NOMO-1 treated with dmso at 0.1 percent for 144 hours (cell line): ENCODE measurements around the gene CFAP58.

Experiments used
- DNase-seq: peaks from one replicate; lab custom pipeline; 2025; ENCODE audit not compliant: unreplicated experiment; lab: John Stamatoyannopoulos, UW

Gene CFAP58

DNA sequence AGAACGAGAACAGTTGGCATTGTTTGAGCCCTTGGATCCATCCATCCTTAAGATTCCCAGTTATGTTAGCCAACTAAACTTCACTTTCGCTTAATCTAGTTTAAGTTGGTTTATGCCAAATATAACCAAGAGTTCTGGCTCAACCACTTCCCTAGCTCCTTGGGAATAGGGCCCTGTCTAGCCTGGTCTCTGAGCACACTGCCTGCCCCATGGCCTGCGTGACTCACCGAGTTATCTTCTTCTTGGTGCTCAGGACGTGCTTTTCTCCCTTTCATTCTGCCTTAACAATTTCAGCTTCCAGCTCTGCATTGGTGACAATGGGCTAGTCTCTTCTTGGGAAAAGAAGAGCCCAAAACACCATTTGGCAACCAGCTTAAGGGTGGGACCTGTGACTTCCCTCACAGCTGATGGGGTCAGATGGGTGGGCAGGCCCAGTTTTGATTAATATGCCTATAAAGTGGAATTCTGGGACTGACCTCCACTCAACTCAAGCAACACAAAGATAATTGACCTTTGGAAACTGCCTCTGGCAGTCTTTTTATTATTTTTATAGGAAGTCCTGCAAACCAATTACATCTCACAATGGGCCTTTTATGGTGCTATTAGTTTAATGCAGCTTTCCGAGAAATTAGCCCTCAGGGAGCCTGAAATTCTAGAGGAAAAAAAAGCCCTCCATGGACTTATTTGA, 126.4 kb downstream of the CFAP58 start:
- DNase-seq, result no peak

DNA sequence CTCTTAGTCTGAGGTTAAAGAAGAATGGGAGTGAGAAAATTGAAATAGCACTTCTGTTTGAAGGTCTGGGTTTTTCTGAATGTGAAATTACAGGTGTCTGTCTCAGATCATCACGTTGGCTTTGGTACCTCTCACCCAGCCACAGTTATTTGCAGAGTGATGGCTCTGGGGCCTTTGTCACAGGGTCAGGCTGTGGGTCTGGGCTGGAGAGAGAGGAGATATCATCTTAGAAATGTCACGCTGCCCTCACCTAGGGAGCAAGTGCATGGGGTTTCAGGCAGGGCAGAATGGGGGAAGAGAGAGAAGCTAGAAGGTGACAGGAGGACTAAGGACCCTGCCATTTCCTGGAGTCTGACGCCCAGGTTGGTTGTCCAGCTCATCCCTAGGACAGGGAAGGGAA, 127.2 kb downstream of the CFAP58 start:
- no peak for DNase-seq

DNA sequence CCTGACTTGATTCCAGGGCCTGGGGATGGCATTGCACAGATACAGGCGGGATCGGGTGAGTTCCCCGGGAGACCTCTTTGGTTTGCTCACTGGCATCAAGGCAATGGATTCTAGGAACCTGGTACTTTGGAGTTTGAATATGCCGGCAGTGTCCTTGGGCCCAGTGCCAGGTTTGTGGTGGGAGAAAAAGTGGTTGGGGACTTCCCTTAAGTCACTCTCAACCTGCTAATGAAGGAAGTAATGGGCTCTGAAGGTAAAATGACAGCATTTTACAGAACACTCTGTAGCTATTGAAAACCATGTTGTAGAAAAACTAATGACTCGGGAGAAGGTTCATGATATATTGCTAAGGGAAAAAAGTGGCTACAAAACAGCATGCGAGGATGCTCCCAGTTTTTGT, 129.9 kb downstream of the CFAP58 start:
- DNase-seq, result no peak

DNA sequence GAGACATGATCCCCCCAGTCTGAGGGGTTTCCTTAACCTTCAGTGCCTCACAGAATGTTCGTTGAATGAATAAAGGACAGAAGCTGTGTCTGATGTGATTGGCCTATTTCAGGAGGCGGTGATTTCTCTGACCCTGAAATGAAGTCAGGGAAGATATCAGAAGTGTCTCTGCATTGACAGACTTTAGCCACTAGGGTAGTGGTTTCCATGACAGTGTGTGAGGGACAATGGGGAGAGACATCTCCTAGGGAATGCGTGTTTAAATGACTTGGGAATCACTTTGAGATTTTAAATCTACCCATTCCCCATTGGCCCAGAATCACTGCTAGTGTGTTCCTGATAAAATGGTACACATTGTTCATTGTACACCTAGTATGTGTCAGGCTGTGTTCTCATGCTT, 132.0 kb downstream of the CFAP58 start:
- DNase-seq, result no peak

DNA sequence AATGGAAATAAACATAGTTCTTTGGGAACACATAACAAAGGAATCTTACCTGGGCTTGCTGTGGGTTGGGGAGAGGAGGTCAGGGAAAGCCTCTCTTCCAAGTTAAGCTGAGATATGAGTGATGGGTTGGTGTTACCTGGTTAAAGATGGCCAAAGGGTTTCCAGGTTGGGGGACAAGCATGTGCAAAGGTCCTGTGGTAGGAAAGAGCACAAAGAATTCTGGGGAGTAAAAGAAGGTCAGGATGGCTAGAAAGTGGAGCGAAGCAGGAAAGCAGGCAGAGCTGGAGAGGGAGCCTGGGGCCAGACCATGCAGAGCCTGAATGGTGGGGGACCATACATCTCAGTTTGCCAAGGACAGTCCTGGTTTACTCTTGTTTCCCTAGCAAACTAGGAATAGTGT, 133.2 kb downstream of the CFAP58 start:
- no peak for DNase-seq

DNA sequence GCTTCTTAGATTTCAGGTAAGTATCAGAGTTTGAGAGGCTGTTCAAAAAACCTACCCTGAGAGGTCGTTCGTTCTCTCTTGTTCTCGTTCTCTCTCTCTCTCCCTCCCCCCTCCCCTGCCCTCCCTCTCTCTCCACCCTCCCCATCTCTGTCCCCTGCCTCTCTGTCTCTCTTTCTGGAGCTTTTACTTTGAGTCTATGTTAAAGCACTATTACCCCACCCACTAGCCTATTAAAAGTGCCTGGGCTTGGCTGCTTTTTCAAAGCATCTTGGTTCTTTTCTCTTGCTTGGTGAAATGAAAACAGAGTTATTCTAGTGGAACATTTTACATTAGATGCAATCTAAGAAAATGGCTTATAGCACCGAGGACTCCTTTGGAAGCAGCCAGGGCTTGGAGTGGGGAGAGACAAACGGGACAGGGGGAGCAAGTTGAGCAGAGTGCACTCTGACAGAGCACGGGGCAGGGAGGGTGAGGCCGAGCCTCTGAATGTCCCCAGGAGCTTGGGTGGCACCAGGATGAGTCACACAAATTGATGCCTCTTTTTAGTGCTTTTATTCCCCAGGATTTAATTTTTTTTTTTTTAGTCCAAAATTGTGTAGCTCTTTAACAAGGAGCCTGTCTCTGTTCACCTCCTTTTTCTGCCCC, 134.3 kb downstream of the CFAP58 start:
- no peak for DNase-seq

DNA sequence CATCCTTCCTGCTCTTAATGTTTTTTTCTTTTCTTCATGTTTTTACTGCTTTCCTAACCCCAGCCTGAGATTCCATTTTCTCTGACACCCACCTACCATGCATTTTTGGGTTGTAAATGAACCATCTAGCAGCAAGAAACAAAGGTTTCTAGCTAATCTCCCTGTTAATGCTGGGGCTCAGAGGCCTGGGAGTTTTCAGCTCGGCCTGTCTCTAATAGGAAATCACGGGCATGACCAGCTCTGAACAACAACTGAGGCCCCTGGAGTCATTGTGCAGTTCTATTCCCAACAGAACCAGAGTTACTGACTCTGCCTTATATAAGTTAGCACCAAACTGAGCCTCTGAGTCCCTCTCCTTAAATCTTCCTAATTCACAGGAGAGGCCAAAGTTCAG, 134.8 kb downstream of the CFAP58 start:
- DNase-seq, result no peak

DNA sequence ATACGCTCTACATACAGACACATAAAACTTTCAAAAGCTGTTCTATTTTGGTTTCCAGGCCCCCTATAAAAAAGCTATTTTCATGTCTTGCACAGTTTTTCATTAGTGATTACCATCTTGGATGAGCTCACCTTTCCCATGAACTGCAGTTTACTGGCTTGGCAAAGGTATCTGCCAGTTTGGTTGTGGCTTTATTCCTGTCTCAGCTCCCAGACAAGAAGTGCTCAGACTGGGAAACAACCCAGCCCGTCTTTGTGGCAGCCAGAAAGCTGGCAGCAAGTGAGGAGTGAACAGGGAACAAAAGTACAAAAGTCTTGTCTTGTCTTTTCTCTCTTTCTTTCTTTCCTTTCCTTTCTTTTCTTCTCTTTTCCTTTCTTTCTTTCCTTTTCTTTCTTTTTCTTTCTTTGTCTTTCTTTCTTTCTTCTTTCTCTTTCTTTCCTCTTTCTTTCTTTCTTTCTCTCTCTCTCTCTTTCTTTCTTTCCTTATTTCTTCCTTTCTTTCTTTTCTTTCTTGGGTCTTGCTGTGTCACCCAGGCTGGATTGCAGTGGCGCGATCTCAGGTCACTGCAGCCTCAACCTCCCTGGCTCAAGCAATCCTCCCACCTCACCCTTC, 138.8 kb downstream of the CFAP58 start:
- DNase-seq, result no peak

DNA sequence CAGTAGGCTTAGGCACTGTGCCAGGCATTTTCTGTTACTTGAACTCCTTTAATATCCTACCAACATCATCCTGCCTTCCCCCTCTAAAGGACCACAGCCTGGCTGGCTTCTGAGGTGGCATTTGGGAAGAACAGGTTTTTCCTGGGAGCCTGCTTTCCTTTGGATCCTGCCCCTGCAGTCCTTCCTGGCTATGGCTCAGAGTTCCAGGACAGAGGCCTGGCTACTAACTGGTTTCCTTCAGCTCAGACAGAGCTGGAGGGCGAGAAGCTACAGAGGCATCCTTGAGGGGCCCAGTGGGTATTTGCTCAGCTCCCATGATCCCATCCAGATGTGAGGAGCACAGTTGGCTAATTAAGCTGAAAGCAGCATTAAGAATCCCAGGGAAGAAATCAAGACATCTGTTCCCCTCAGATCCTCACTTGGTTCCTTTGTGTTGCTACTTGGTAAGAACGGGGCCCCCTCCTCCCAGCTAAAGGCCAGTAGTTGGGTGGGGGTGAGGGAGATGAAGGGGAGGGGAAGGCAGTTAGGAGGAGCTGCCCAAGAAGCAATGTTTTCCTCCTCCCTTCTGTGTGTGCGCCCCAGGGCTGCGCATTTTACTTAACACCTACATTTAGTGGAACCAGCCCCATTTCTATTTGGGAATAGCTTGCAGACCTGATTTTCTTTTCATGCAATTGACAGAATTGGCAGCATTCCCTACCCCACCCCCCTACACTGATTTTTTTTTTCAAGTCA, 144.9 kb downstream of the CFAP58 start:
- no peak for DNase-seq

DNA sequence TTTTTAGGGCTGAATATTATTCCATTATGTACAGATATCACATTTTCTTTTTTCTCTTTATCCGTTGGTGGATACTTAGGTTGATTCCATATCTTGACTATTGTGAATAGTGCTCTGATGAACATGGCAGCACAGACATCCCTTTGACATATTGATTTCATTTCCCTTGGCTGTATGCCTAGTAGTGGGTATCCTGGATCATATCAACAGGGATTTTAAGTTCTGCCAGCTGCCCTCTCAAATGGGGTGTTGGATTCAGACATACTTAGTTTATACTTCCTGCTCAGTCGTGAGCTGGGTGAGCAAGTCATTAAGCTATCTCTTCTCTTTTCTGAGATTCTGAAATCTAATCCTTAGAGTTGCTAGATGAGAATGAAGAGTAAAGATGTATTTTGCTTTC, 147.8 kb downstream of the CFAP58 start:
- no peak for DNase-seq

DNA sequence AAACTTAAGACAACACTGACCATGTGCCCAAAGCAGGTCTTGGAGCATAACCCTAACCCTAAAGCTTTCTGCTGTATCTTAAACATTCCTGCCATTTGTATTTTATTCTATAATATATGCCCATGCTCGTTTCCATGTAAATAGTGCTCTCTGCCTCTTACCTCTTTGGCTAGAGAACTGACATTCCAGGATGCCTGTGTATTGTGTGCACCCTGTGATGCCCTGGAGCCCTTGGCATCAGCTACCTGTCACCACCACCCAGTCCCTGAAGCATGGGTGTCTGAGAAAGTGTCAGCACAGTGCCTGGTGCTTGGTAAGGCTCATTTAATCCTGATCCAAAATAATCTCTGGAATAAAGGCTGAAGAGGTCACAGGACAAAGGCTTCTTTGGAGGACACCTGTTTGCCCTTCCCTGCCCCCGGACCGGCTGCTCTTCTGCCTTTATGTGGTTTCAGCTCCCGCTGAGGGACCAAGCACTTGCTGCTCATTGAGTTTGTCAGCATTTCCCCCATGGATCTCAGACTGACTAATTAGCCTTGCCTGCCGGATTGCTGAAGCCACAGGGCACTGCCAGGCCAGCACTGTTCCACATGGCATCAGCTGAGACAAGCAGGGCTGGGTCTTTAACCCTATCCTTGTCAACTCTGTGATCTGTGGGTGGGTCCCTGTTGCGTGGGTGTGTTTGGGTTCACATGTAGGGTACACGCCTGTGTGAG, 148.4 kb downstream of the CFAP58 start:
- DNase-seq, result no peak

DNA sequence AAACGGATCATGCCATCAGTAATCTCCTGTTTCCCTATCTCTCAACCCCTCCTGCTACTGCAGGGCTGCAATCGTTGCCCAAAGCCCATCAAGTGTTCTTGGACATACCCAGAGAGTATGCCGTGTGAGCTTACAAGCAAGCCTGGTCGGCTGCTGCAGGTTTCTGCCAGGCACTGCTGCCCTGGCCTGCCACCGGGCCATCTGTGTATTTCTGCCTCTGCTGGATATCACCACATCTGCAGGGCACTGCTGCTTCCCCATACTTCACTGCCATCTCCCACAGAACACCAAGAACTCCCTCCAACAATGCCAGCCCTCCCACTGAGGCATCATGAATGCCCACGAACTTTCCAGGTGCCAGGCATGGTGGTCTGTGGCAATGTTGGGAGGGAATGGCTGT, 149.3 kb downstream of the CFAP58 start:
- DNase-seq, result no peak
